NCI-H510A (cell line): ENCODE measurements around the gene KLHL17.
A peak's percentile ranks its signal among the peaks of the same experiment; 100 is the strongest.

ENCODE experiments used
- DNase-seq: peaks from one replicate; lab custom pipeline; 2025; lab: John Stamatoyannopoulos, UW

Gene KLHL17

GRCh38 chr1:960363-961131 is at the start of gene KLHL17:
TSS of gene KLHL17 (plus strand) at chr1:960584. CDS start at chr1:960694, 110 bp downstream.
- DNase-seq = peak; percentile 56

DNA sequence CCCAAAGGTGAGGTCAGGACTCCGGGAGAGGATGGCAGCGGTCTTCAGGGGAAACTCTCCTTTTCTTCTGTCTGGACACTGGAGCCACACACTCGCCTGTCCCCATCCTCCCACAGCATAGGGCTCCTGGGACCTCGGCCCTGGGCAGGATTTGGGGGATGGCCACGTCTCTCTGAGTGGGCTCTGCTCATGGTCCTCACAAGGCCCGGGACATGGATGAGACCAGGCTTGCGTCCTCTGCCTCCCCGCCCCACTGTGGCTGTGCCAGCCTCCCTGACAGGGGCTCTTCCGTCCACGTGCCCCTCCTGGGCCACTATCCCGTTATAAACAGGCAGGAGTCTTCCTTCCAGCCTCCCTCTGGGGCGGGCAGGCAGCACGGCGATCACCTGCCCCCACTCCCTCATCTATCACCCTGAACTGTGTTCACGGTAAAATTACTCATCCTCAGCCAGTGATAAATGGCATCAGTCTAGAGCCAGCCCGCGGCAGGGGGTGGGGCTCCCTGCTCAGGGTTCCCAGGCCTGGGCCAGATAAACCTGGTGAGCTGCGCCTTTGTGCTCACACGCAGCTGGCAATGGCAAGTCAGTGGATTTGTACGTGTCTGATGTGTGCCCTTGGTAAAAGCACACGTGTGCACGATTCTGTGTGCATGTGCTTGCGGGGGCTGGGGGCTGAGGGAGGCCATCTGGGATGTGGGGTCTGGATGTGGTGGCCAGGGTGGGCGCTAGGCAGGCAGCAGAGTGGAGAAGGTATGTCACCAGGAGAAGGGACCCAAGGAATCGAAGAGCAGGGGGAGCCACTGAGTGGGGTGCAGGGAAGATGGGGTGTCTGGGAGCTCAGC is 49.3 kb upstream of the KLHL17 start:
- DNase-seq = peak; percentile 60

DNA sequence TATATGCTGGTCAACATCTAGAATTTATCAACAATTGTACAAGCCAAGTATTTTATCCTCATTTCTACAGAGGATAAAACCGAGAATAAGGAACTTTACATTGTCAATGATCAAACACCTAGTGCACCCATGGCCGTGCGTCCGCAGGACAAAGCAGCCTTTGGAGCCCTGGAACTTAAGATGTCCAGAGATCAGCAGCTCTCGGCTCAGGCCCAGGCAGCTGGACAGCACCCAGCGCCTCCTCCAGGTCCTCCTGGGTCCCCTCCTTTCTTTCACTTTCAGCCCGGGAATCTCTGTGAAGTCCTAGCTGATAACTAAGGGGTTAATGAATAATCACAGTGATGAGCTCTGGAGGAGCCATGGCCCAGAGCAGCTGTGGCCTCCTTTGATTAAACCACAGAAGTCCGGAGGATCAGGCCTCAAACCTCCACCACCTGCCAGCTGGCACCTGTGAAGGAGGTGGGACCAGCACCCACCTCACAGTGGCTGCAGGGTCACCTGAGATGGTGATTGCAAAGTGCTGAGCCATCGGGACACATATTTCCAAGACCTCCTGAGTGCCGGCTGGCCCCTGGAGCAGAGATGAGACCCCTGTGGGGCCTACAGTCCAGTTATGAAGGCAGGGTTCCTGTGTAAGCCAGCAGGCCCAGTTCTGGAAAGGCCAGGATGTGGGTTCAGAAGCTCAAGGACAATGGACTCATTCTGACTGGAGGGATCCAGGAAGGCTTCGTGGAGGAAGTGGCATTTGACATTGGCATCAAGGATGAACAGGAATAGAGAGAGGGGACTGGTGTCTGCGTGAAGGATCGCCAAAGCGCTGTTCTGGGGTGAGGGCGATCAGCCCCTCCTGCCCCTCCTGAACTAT is 48.3 kb upstream of the KLHL17 start:
- DNase-seq = no peak

DNA sequence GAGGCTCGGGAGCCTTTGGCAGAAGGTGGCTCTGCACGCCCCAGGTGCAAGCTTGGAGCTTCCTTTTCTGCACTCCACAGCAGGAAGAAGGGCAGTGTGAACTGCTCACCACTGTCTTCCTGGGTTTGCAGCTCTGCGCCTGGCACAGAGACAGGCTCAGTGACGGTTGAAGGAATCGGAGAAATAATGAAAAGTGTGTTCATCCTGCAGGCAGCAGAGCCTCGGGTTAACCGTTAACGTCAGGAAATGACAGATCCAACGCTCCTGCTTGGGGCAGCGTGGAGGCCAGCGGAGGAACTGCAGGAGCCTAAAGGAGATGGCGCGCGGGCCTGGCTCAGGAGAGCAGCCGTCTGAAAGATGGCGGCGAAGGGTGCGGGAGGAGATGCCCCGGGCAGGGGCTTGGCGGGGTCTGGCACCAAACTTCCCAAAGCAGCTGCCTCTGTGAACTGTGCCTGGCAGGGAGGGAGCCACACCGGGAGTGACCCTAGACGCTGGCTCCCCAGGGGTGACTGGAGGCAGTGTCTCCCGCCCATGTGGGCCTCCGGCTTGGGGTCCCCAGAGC is 47.6 kb upstream of the KLHL17 start:
- DNase-seq = no peak

DNA sequence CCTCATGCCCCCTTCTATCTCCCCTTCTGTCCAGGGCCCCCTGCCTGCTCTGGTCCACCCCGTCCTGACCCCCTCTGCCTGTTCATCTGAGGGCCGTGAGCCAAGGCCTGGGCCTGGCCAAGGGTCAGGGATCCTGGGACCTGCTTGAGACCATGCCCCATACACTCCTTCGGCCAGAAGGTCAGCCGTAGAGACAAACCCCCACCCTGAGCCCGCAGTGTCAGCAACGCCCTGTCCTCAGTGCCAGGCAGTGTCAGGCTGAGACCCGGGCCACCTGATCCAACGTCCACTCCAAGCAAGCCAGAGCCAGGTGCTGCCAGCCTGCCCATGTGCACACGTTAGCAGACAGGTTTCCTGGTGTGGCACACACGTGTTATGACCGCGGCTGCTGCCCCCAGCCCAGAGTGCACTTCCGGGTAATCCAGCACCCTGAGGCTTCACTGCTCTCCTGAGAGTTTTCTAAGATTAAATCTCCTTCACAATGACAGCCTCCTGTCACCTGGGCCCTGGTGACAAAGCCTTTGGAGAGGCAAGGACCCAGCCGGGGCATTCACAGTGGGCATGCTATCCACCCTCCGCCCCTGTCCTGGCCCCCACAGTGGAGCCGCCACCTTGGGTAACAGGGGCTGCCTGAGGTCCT is 46.8 kb upstream of the KLHL17 start:
- peak; percentile 52 for DNase-seq

- no peak for DNase-seq
Measured at GRCh38 chr1:914131-914890, 46.1 kb upstream of the KLHL17 start.

DNA sequence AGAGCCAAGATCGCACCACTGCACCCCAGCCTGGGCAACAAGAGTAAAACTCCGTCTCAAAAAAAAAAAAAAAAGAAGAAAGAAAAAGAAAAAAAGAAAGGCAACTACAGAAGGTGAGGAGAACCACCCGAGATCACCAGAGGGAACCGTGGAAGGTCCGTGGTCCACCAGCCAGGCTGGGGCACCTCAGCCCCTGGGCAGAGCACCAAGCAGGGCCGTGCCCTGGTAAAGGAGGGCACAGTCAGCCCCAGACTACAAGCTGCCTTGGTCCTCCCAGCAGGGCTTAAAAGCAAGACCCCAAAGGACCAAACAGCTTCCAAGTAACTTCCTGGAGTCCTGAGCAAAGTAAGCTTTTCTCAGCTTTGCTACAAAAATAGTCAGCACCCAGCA is 45.5 kb upstream of the KLHL17 start:
- DNase-seq = no peak

GRCh38 chr1:915295-916172 is 44.9 kb upstream of the KLHL17 start:
- no peak for DNase-seq

DNA sequence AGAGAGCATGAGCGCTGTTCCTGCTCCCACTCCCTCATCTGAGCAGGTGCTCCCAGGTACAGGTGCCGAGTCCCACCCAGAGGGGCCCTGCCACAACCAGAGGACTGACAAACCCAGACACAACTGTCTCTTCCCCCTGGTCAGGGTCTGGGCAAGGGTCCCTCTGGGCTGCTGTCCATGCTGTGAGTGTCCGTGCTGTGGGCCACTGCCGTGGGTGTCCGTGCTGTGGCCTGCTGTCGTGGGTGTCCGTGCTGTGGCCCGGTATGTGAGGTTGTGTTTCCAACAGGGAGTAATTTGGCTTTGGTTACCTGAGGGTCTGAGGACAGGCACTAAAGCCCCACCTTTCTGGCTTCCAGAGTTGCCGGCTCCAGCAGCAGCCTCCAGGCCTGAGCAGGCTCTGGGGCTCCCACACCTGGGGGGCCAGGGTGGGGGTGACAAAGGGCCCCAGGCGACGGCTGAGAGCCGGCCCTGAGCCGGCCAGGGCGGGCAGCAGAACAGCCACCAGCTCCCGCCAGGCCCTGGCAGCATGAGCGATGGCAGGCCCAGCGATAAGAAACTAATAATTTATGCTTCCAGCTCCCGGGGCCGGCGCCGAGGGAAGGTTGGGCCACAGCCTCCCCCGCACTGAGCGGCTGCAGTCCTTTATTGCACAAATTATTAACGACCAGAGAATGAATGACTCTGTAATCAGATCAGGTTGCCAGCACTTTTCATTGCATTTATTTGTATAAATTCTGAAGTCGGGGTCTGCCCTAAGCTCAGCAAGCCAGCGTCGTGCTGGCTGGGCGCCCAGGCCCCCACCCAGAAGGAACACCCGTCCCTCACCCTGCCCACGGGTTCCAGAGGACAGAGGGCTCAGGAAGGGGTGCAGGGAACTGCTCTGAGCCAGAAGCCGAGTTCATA is 44.0 kb upstream of the KLHL17 start:
- DNase-seq = no peak

DNA sequence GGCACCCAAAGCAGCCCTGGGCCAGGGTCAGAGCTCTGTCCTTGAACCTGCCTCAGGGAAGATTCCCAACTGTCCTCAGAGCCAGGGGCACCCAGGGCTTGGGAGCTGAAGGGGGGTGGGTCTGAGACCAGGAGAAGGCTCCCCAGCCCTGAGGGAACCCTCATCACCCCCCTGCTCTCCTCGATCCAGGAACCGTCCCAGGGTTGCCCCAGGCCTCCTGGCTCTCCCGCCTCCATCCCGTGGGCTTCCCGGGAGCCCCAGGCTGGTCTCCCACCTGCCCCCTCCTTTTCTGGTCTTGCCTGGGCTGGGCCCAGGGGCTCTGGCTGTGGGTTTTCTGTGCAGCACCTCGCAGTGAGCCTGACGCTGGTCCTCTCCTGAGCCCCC is 43.3 kb upstream of the KLHL17 start:
- no peak for DNase-seq

- DNase-seq = no peak
Measured at GRCh38 chr1:917466-918091, 42.8 kb upstream of the KLHL17 start.

GRCh38 chr1:918353-918752 is 42.0 kb upstream of the KLHL17 start:
- no peak for DNase-seq

DNA sequence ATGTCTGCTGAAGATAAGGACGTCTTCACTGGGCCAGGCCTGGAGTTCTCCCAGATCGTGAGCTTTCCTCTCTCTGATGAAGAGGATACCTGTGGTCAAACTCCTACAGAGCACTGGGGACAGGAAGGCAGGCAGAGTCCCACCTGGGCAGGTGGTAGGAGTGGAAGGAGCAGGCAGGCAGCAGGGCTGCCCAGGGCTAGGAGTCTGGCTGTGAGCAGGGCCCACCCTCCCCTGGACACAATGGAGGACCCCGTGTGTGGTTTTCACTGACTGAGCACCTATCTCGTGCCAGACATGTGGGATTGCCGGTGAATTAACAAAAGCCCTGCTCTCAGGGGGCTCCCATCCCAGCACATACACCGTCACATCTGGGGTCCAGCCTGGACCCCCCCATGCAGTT is 41.5 kb upstream of the KLHL17 start:
- DNase-seq = no peak

- DNase-seq = no peak
Measured at GRCh38 chr1:919271-919872, 41.0 kb upstream of the KLHL17 start.

DNA sequence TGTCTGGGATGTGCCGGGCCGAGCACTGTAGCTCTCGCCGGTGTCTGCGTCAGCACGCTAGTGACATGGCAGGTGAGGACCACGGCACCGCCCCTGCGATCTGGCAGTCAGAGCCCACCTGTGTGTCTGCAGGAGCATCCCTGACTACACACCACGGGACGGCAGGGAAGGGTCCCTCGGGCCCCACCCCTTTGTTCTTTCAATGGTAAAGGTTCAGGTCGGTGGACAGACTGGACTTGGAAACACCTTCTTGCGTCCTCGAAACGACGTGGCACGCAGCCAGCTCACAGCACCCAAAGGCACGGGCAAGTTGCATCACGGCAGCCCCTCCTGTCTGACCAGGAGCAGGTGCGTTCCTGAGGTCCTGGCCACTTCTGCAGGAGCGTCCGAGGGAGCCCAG is 40.4 kb upstream of the KLHL17 start:
- no peak for DNase-seq

GRCh38 chr1:920521-920920 is 39.9 kb upstream of the KLHL17 start:
- DNase-seq = no peak

DNA sequence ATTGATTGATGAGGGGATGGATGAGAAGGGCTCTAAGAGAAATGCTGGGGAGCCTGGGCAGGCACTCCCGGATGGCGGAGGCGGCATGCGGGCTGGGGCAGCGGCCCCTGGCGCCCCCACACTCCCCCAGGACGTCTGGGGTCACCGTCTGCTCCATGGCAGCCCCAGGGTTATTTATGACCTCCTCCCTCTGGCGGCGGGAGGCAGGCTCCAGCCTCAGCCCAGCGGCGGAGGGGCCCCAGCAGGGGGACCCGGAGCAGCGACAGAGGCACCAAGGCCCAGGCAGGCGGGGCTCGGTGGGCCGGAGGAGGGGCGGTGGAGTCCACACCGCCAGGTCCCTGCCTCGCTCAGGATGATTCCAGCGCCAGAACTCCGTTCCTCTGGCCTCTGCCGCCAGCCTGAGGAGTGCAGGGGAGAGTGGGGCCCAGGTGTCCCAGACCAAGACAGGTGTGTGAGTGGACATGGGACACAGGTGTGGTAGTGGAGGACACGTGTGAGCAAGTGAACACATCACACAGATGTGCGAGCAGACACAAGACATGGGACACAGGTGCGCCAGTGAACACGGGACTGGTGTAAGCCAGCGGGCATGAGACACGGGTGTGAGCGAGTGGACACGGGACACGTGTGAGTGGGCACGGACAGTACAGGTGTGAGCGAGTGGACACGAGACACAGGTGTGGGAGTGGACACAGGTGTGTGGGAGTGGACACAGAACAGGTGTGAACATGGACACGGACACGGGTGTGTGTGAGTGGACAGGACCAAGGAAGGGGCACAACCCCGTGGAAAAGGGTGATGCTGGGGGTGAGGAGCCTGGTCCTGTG is 39.2 kb upstream of the KLHL17 start:
- peak; percentile 78 for DNase-seq
